A549 (cell line): ENCODE results near the gene SLC25A17. TPM values are rescaled to one million over a fixed set of nuclear protein-coding genes. Genes with fewer than 3 reads are reported as not detected.
A peak's percentile ranks its signal among the peaks of the same experiment; 100 is the strongest.
"Not testable (repeated sequence)": the region's sequence is repeated elsewhere in the genome, so short reads cannot be mapped to it uniquely, and the experiment has no call there.

ENCODE experiments used
- ATAC-seq, 2 experiments: fragments of 200-7000 bp in 1 of 2; fragments of >200 bp in 1 of 2; cut with Nextera tagmentation in 1 of 2; cut with Tn5 transposase in 1 of 2; 3 replicates each; pipeline versions ENCODE4 v1.8.0 to v1.9.1; 2018 to 2020; ENCODE audit warnings: mild to moderate bottlenecking in 1 of 2, moderate library complexity in 1 of 2
- CTCF ChIA-PET: fragments of 300-600 bp; sonication (Branson Sonifier 250); formaldehyde crosslinking; extraction: SDS; loops from one replicate; lab custom pipeline; 2021; ENCODE audit warnings: antibody characterized with exemption, inconsistent platforms; lab: Yijun Ruan, JAX
- POLR2A ChIA-PET: fragments of 350-600 bp; formaldehyde crosslinking; extraction: SDS; loops from one replicate; lab custom pipeline; 2021; ENCODE audit warnings: antibody characterized with exemption, inconsistent platforms; lab: Yijun Ruan, JAX
- DNase-seq, 2 experiments: peaks; one replicate each; pipeline versions ENCODE4 v3.0.0 to v3.0.0-alpha.2; 2011 to 2016; ENCODE audit warnings: low read depth in 1 of 2, low spot score in 1 of 2
- FAIRE-seq: peaks from 2 replicates; lab custom pipeline; 2011; peaks lifted over from hg19 to GRCh38; lab: Jason Lieb, UNC
- H3K27ac ChIP-seq, 2 experiments: fragments of >200 bp; sonication (Bioruptor Twin); formaldehyde crosslinking; 3 replicates each; pipeline ENCODE4 v1.5.1; 2016 to 2017
- H3K4me1 ChIP-seq: fragments of >200 bp; sonication (Bioruptor Twin); formaldehyde crosslinking; 3 replicates; pipeline ENCODE4 v1.6.1; 2016
- H3K4me2 ChIP-seq: fragments of >200 bp; sonication (Bioruptor Twin); formaldehyde crosslinking; 3 replicates; pipeline ENCODE4 v1.6.1; 2016
- H3K4me3 ChIP-seq: fragments of >200 bp; sonication (Bioruptor Twin); formaldehyde crosslinking; 3 replicates; pipeline ENCODE4 v1.5.1; 2016
- H3K9me3 ChIP-seq: fragments of >200 bp; sonication (Bioruptor Twin); formaldehyde crosslinking; 3 replicates; pipeline ENCODE4 v1.6.1; 2016
- BCL3 ChIP-seq: fragments of >200 bp; sonication (Bioruptor Twin); formaldehyde crosslinking; IDR thresholded peaks from 3 replicates; pipeline ENCODE4 v1.6.1; 2016
- BHLHE40 ChIP-seq: IDR thresholded peaks from 2 replicates; pipeline ENCODE4 v1.6.1; 2012; ENCODE audit warnings: low read depth, low read length, inconsistent platforms
- CEBPB ChIP-seq, 2 experiments: fragments of >200 bp in 1 of 2; sonication (Bioruptor Twin) in 1 of 2; formaldehyde crosslinking in 1 of 2; IDR thresholded peaks; 2 replicates each; pipeline ENCODE4 v1.6.1; 2012 to 2016
- CHD2 ChIP-seq: fragments of 150-350 bp; IDR thresholded peaks from 2 replicates; pipeline ENCODE4 v1.6.1; 2014; ENCODE audit warnings: low read length; ENCODE audit not compliant: partially characterized antibody
- CHD4 ChIP-seq: fragments of 200-600 bp; sonication (generic); IDR thresholded peaks from 2 replicates; pipeline ENCODE4 v1.6.1; 2016; ENCODE audit warnings: antibody characterized with exemption, mild to moderate bottlenecking, borderline replicate concordance
- EP300 ChIP-seq, 2 experiments: fragments of >200 bp; sonication (Bioruptor Twin); formaldehyde crosslinking; IDR thresholded peaks; 2 replicates in 1 of 2; 3 replicates in 1 of 2; pipeline ENCODE4 v1.6.1; 2016 to 2017
- ESRRA ChIP-seq: fragments of 150-350 bp; IDR thresholded peaks from 2 replicates; pipeline ENCODE4 v1.6.1; 2014; ENCODE audit warnings: mild to moderate bottlenecking, low read length, borderline replicate concordance
- FOSL2 ChIP-seq, 2 experiments: fragments of 450-650 bp in 1 of 2; fragments of >200 bp in 1 of 2; sonication (Bioruptor Twin) in 1 of 2; formaldehyde crosslinking; IDR thresholded peaks; 2 replicates each; pipeline versions ENCODE4 v1.5.0 to v1.6.1; 2016 to 2020; ENCODE audit warnings: mild to moderate bottlenecking in 1 of 2, moderate library complexity in 1 of 2
- GATA3 ChIP-seq: IDR thresholded peaks from 2 replicates; pipeline ENCODE4 v1.6.1; 2012; ENCODE audit warnings: borderline replicate concordance
- HOXB13 ChIP-seq: fragments of 250-450 bp; sonication (Bioruptor Pico); IDR thresholded peaks from 2 replicates; pipeline ENCODE4 v1.5.0; 2020; ENCODE audit warnings: low read depth, mild to moderate bottlenecking, moderate library complexity
- JUNB ChIP-seq: fragments of >200 bp; sonication (Bioruptor Twin); formaldehyde crosslinking; IDR thresholded peaks from 2 replicates; pipeline ENCODE4 v1.6.1; 2016
- KDM1A ChIP-seq: fragments of 200-600 bp; sonication (generic); IDR thresholded peaks from 2 replicates; pipeline ENCODE4 v1.6.1; 2016; ENCODE audit warnings: low read depth, mild to moderate bottlenecking
- MYC ChIP-seq: IDR thresholded peaks from 2 replicates; pipeline ENCODE4 v1.6.1; 2012; ENCODE audit warnings: mild to moderate bottlenecking, inconsistent platforms, low read length, improper control_type of control experiment, borderline replicate concordance
- PHF8 ChIP-seq: fragments of 200-600 bp; sonication (generic); IDR thresholded peaks from 2 replicates; pipeline ENCODE4 v1.6.1; 2016; ENCODE audit warnings: low read depth, mild to moderate bottlenecking, antibody characterized with exemption, moderate library complexity, borderline replicate concordance
- POLR2A ChIP-seq: IDR thresholded peaks from 2 replicates; pipeline ENCODE4 v1.6.1; 2012; ENCODE audit warnings: mild to moderate bottlenecking, low read length
- POLR2AphosphoS2 ChIP-seq: conservative IDR thresholded peaks from 2 replicates; pipeline ENCODE4 v1.6.1; 2012; ENCODE audit warnings: low read length, improper control_type of control experiment, inconsistent platforms
- RARB ChIP-seq: fragments of 250-450 bp; sonication (Bioruptor Pico); IDR thresholded peaks from 2 replicates; pipeline ENCODE4 v1.8.0; 2021; ENCODE audit warnings: mild to moderate bottlenecking, moderate library complexity
- RCOR1 ChIP-seq: fragments of 150-350 bp; IDR thresholded peaks from 2 replicates; pipeline ENCODE4 v1.6.1; 2014; ENCODE audit warnings: antibody characterized with exemption, low read length, low read depth
- RFX5 ChIP-seq: fragments of 450-650 bp; IDR thresholded peaks from 2 replicates; pipeline ENCODE4 v1.7.1; 2014; ENCODE audit warnings: antibody characterized with exemption, mild to moderate bottlenecking, moderate library complexity
- SMC3 ChIP-seq: fragments of >200 bp; sonication (Bioruptor Twin); formaldehyde crosslinking; IDR thresholded peaks from 3 replicates; pipeline ENCODE4 v1.6.1; 2018; ENCODE audit warnings: inconsistent platforms
- TFCP2L1 ChIP-seq: fragments of 250-450 bp; sonication (Bioruptor Pico); IDR thresholded peaks from 2 replicates; pipeline ENCODE4 v1.5.0; 2021; ENCODE audit warnings: mild to moderate bottlenecking
- ZFP36 ChIP-seq: fragments of 450-650 bp; IDR thresholded peaks from 2 replicates; pipeline ENCODE4 v1.6.1; 2014; ENCODE audit warnings: borderline replicate concordance; ENCODE audit not compliant: partially characterized antibody
- WGBS: methylation state at CpG from one replicate; pipeline ENCODE4 v1.1.6; 2017; ENCODE audit errors: missing lambda C conversion rate; 5-methylcytosine and 5-hydroxymethylcytosine counted together
- polyA plus RNA-seq, 4 experiments: library from polyadenylated mRNA; depleted of rRNA in 3 of 4; stranded (reverse); fragments of >200 nt; fragmentation: RNase III in 1 of 4; extraction: RNeasy Plus Mini Kit Qiagen cat#74134 plus additional on column Dnase treatment in 1 of 4; gene quantifications; 2 replicates in 3 of 4; 3 replicates in 1 of 4; pipeline ENCODE4 v1.2.3, GENCODE V29; 2011 to 2017
- TF ChIP-seq, protein P1 (sequence below): fragments of >200 bp; sonication (Bioruptor Twin); formaldehyde crosslinking; IDR thresholded peaks from 2 replicates; pipeline ENCODE4 v1.6.1; 2016
- TF ChIP-seq, protein P2 (sequence below): fragments of 150-350 bp; IDR thresholded peaks from 2 replicates; pipeline ENCODE4 v1.6.1; 2014; ENCODE audit warnings: low read depth, mild to moderate bottlenecking, low read length

The SLC25A17 gene
- polyA plus RNA-seq, 2 of the 4 experiments (the other 2 are of a cell fraction), result 19.9 to 33.7 TPM

DNA sequence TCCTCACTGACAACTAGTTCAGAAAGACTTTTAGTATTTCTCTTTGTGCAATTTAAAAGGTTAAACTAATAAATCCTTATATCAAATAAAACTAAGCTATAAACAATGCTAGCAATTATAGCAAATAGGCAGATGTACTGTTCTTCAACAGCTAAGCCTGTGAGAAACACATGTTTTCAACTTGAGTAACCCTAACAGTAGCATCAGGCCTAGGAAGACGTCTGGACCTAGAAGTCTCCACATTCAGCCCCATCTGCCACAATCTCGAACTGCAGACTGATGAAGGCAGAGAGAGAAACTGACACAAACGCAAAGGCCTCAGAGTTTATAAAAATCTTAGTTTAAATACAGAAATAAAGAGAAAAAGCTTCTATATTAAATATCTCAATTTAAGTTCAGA lies 34.8 kb upstream of the SLC25A17 start (continued):
- TF ChIP-seq, protein P1, sequence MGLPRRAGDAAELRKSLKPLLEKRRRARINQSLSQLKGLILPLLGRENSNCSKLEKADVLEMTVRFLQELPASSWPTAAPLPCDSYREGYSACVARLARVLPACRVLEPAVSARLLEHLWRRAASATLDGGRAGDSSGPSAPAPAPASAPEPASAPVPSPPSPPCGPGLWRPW, result no peak
- TF ChIP-seq JUNB (no peak), KDM1A (no peak), POLR2AphosphoS2 (no peak), HOXB13 (CRISPR knock-in tag) (no peak), CHD4 (no peak), CEBPB (IDR thresholded peaks at IDR 0.05) (no peak), TFCP2L1 (CRISPR knock-in tag) (no peak)

- WGBS, result 73% methylated on average over 1 of the region's 1 CpG
- no peak for DNase-seq
- TF ChIP-seq CHD4, result no peak
- TF ChIP-seq SMC3, result no peak
- no peak for TF ChIP-seq BHLHE40
- TF ChIP-seq HOXB13 (CRISPR knock-in tag), result no peak
- no peak for TF ChIP-seq CHD2
- no peak for TF ChIP-seq ZFP36
- no peak for TF ChIP-seq RCOR1
- no peak for TF ChIP-seq RARB
- TF ChIP-seq EP300 (IDR thresholded peaks at IDR 0.05), result no peak
- no peak for TF ChIP-seq FOSL2 (IDR thresholded peaks at IDR 0.05)
- TF ChIP-seq FOSL2 (CRISPR knock-in tag; IDR thresholded peaks at IDR 0.05), result no peak
- TF ChIP-seq PHF8, result no peak
- no peak for TF ChIP-seq GATA3
- no peak for TF ChIP-seq RFX5
- no peak for TF ChIP-seq BCL3
- TF ChIP-seq, protein P2, sequence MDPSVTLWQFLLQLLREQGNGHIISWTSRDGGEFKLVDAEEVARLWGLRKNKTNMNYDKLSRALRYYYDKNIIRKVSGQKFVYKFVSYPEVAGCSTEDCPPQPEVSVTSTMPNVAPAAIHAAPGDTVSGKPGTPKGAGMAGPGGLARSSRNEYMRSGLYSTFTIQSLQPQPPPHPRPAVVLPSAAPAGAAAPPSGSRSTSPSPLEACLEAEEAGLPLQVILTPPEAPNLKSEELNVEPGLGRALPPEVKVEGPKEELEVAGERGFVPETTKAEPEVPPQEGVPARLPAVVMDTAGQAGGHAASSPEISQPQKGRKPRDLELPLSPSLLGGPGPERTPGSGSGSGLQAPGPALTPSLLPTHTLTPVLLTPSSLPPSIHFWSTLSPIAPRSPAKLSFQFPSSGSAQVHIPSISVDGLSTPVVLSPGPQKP, result no peak
- TF ChIP-seq, protein P1, result no peak
- TF ChIP-seq POLR2A, result no peak
- no peak for TF ChIP-seq ESRRA
- no peak for TF ChIP-seq CEBPB (IDR thresholded peaks at IDR 0.05)
- TF ChIP-seq MYC, result no peak
- ChIA-PET POLR2A (no interaction called here), CTCF (interaction anchor here (1.6 kb wide), 1 partner anchor 170 kb away, joined by 4 read pairs; no protein-coding TSS in a partner anchor)
- H3K27ac ChIP-seq, result no peak overlapping the region
- peaks cover 45% of the 10 kb centered on the region for H3K4me1 ChIP-seq
- peak overlapping the region; percentile 98 for H3K4me2 ChIP-seq
- no peak for FAIRE-seq
- ATAC-seq, result no peak
- no peaks in the 10 kb centered on the region for H3K9me3 ChIP-seq
- H3K4me3 ChIP-seq, result no peak overlapping the region
These were observed 34.2 kb upstream of the SLC25A17 start for GRCh38 chr22:40853333-40853732.

DNA sequence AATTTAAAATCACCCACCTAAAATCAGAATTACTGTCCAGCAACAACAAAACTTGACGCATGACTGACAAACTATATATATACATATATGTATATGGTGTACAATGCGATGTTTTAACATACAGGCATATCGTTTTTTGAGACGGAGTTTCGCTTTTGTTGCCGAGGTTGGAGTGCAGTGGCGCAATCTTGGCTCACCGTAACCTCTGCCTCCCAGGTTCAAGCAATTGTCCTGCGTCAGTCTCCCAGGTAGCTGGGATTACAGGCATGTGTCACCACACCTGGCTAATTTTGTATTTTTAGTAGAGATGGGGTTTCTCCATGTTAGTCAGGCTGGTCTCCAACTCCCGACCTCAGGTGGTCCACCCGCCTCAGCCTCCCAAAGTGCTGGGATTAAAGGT lies 26.7 kb upstream of the SLC25A17 start:
- H3K9me3 ChIP-seq, DNase-seq, POLR2A ChIA-PET, H3K4me3 ChIP-seq, H3K27ac ChIP-seq, H3K4me2 ChIP-seq, ATAC-seq, FAIRE-seq: not testable (repeated sequence)
- CTCF ChIA-PET, result interaction anchor here (1.0 kb wide), 1 partner anchor 25 kb away, joined by 7 read pairs; no protein-coding TSS in a partner anchor
- 91% methylated on average over 11 of the region's 11 CpGs for WGBS
- peak in 1 of 2 experiments; percentile 28; a peak in 1 of 4 replicates for TF ChIP-seq CEBPB (IDR thresholded peaks at IDR 0.05)
- peaks cover 15% of the 10 kb centered on the region; the same call in 2 of the 3 replicates for H3K4me1 ChIP-seq
